WTC11 (cell line): ENCODE results near the gene OCA2. TPM values are rescaled to one million over a fixed set of nuclear protein-coding genes. Genes with fewer than 3 reads are reported as not detected.

Experiments
- ATAC-seq: fragments of 200-7000 bp; cut with Tn5 transposase; 2 replicates; pipeline ENCODE4 v1.10.0; 2021; ENCODE audit warnings: mild to moderate bottlenecking, moderate library complexity
- CTCF ChIA-PET: fragments of 300-600 bp; sonication (Branson Sonifier 250); formaldehyde crosslinking; loops from one replicate; lab custom pipeline; 2021; ENCODE audit warnings: antibody characterized with exemption; lab: Charles Lee
- POLR2A ChIA-PET: fragments of 350-600 bp; sonication (Branson Sonifier 250); formaldehyde crosslinking; loops from one replicate; lab custom pipeline; 2021; ENCODE audit warnings: antibody characterized with exemption; lab: Charles Lee
- DNase-seq: peaks from one replicate; pipeline ENCODE4 v3.0.0; 2021; ENCODE audit warnings: low spot score
- H3K27ac Mint-ChIP-seq: 2 replicates; pipeline ENCODE4 v1.8.0; 2021; ENCODE audit warnings: mixed read lengths
- H3K27me3 Mint-ChIP-seq: 2 replicates; pipeline ENCODE4 v1.8.0; 2021; ENCODE audit warnings: low read depth, mild to moderate bottlenecking, moderate library complexity, mixed read lengths
- H3K36me3 Mint-ChIP-seq: 2 replicates; pipeline ENCODE4 v1.8.0; 2021; ENCODE audit warnings: mixed read lengths
- H3K4me1 Mint-ChIP-seq: 2 replicates; pipeline ENCODE4 v1.8.0; 2022; ENCODE audit warnings: mixed read lengths
- H3K4me3 Mint-ChIP-seq: 2 replicates; pipeline ENCODE4 v1.8.0; 2021; ENCODE audit warnings: mild to moderate bottlenecking, moderate library complexity, mixed read lengths
- H3K9me3 Mint-ChIP-seq: 2 replicates; pipeline ENCODE4 v1.8.0; 2021; ENCODE audit warnings: mixed read lengths
- ELF4 ChIP-seq: sonication (generic); formaldehyde crosslinking; IDR thresholded peaks from 2 replicates; pipeline ENCODE4 v1.8.1; 2022; ENCODE audit warnings: low read depth, mild to moderate bottlenecking, moderate library complexity, missing genetic modification reagents
- FOXJ3 ChIP-seq: sonication (generic); formaldehyde crosslinking; IDR thresholded peaks from 2 replicates; pipeline ENCODE4 v1.9.0; 2021; ENCODE audit warnings: missing genetic modification reagents, mild to moderate bottlenecking, borderline replicate concordance
- FOXP4 ChIP-seq: sonication (generic); formaldehyde crosslinking; IDR thresholded peaks from 2 replicates; pipeline ENCODE4 v1.8.0; 2022; ENCODE audit warnings: mild to moderate bottlenecking, missing genetic modification reagents
- GABPB1 ChIP-seq: sonication (generic); formaldehyde crosslinking; IDR thresholded peaks from 2 replicates; pipeline ENCODE4 v1.8.1; 2023; ENCODE audit warnings: mild to moderate bottlenecking, missing genetic modification reagents
- JUN ChIP-seq: sonication (generic); formaldehyde crosslinking; IDR thresholded peaks from 2 replicates; pipeline ENCODE4 v1.8.0; 2023; ENCODE audit warnings: mild to moderate bottlenecking, missing genetic modification reagents
- MYBL2 ChIP-seq: sonication (generic); formaldehyde crosslinking; IDR thresholded peaks from 2 replicates; pipeline ENCODE4 v1.8.1; 2023; ENCODE audit warnings: mild to moderate bottlenecking, moderate library complexity, missing genetic modification reagents
- PRRX2 ChIP-seq: fragments of 250-450 bp; sonication (Bioruptor Pico); IDR thresholded peaks from 2 replicates; pipeline ENCODE4 v1.8.0; 2021; ENCODE audit warnings: mild to moderate bottlenecking
- SMAD4 ChIP-seq: sonication (generic); formaldehyde crosslinking; IDR thresholded peaks from 2 replicates; pipeline ENCODE4 v1.8.0; 2022; ENCODE audit warnings: mild to moderate bottlenecking, missing genetic modification reagents
- TCF7 ChIP-seq: sonication (generic); formaldehyde crosslinking; IDR thresholded peaks from 2 replicates; pipeline ENCODE4 v1.8.0; 2022; ENCODE audit warnings: mild to moderate bottlenecking, low read depth, missing genetic modification reagents, moderate library complexity
- TP53 ChIP-seq: sonication (generic); formaldehyde crosslinking; IDR thresholded peaks from 2 replicates; pipeline ENCODE4 v1.8.1; 2023; ENCODE audit warnings: mild to moderate bottlenecking, missing genetic modification reagents
- USF2 ChIP-seq: sonication (generic); formaldehyde crosslinking; IDR thresholded peaks from 2 replicates; pipeline ENCODE4 v1.8.1; 2023; ENCODE audit warnings: mild to moderate bottlenecking, missing genetic modification reagents, moderate library complexity
- ZBTB21 ChIP-seq: sonication (generic); formaldehyde crosslinking; IDR thresholded peaks from 2 replicates; pipeline ENCODE4 v1.8.1; 2023; ENCODE audit warnings: mild to moderate bottlenecking, missing genetic modification reagents, borderline replicate concordance
- ZNF263 ChIP-seq: sonication (generic); formaldehyde crosslinking; IDR thresholded peaks from 2 replicates; pipeline ENCODE4 v1.8.1; 2022; ENCODE audit warnings: low read depth, mild to moderate bottlenecking, moderate library complexity, missing genetic modification reagents
- ZNF423 ChIP-seq: fragments of 250-450 bp; sonication (Bioruptor Pico); IDR thresholded peaks from 2 replicates; pipeline ENCODE4 v2.1.2; 2022; ENCODE audit warnings: mild to moderate bottlenecking, moderate library complexity
- ZNF512 ChIP-seq: sonication (generic); formaldehyde crosslinking; IDR thresholded peaks from 2 replicates; pipeline ENCODE4 v1.8.1; 2022; ENCODE audit warnings: missing genetic modification reagents, borderline replicate concordance
- total RNA-seq: library from RNA; stranded (reverse); gene quantifications from 3 replicates; pipeline ENCODE4 v1.2.3, GENCODE V29; 2021
- TF ChIP-seq, protein P1 (sequence below): fragments of 250-450 bp; sonication (Bioruptor Pico); IDR thresholded peaks from 2 replicates; pipeline ENCODE4 v1.9.0; 2021; ENCODE audit warnings: moderate library complexity, mild to moderate bottlenecking, inconsistent platforms, borderline replicate concordance
- TF ChIP-seq, protein P2 (sequence below): fragments of 250-450 bp; sonication (Bioruptor Pico); IDR thresholded peaks from 2 replicates; pipeline ENCODE4 v1.9.0; 2021; ENCODE audit warnings: mild to moderate bottlenecking

OCA2 gene
- total RNA-seq, 1 experiment from 2014 or later = 0.39 TPM

- TF ChIP-seq, protein P1, sequence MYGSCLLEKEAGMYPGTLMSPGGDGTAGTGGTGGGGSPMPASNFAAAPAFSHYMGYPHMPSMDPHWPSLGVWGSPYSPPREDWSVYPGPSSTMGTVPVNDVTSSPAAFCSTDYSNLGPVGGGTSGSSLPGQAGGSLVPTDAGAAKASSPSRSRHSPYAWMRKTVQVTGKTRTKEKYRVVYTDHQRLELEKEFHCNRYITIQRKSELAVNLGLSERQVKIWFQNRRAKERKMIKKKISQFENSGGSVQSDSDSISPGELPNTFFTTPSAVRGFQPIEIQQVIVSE (CRISPR knock-in tag) = no peak
- TF ChIP-seq ZNF423 (CRISPR knock-in tag) (no peak), TCF7 (CRISPR knock-in tag) (no peak), FOXJ3 (no peak)
Measured at GRCh38 chr15:27983496-27983895, 115.6 kb downstream of the OCA2 start (continued).

GRCh38 chr15:27977696-27978095 lies 121.4 kb downstream of the OCA2 start:
- CTCF ChIA-PET = interaction anchor here (1.2 to 1.8 kb wide), 2 partner anchors 17 to 149 kb away, joined by 3 read pairs; no protein-coding TSS in a partner anchor
- ATAC-seq = no peak

DNA sequence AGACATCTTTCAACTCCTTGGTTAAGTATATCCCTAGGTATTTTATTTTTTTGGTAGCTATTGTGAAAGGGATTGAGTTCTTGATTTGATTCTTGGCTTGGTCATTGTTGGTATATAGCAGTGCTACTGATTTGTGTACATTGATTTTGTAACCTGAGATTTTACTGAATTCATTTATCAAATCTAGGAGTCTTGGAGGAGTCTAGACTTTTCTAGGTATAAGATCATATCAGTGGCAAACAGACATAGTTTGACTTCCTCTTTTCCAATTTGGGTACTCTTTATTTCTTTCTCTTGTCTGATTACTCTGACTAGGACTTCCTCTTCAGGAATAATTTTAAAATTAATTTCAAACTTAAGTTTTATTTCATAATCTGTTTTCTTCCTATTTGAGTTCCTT lies 125.2 kb downstream of the OCA2 start:
- CTCF ChIA-PET = no interaction called here
- DNase-seq (no peak), ATAC-seq (no peak)
- Mint-ChIP-seq H3K27me3 (no peaks in the 10 kb centered on the region), H3K27ac (no peak overlapping the region), H3K4me3 (no peak overlapping the region), H3K4me1 (no peaks in the 10 kb centered on the region), H3K36me3 (no peaks in the 10 kb centered on the region), H3K9me3 (peaks cover 29% of the 10 kb centered on the region)
- POLR2A ChIA-PET = no interaction called here
- TF ChIP-seq TP53 (CRISPR knock-in tag) (no peak), FOXJ3 (no peak), MYBL2 (no peak), USF2 (CRISPR knock-in tag) (no peak), SMAD4 (no peak), GABPB1 (no peak), JUN (no peak), ELF4 (CRISPR knock-in tag) (no peak), ZBTB21 (CRISPR knock-in tag) (no peak), PRRX2 (CRISPR knock-in tag) (no peak)
- TF ChIP-seq, protein P2, sequence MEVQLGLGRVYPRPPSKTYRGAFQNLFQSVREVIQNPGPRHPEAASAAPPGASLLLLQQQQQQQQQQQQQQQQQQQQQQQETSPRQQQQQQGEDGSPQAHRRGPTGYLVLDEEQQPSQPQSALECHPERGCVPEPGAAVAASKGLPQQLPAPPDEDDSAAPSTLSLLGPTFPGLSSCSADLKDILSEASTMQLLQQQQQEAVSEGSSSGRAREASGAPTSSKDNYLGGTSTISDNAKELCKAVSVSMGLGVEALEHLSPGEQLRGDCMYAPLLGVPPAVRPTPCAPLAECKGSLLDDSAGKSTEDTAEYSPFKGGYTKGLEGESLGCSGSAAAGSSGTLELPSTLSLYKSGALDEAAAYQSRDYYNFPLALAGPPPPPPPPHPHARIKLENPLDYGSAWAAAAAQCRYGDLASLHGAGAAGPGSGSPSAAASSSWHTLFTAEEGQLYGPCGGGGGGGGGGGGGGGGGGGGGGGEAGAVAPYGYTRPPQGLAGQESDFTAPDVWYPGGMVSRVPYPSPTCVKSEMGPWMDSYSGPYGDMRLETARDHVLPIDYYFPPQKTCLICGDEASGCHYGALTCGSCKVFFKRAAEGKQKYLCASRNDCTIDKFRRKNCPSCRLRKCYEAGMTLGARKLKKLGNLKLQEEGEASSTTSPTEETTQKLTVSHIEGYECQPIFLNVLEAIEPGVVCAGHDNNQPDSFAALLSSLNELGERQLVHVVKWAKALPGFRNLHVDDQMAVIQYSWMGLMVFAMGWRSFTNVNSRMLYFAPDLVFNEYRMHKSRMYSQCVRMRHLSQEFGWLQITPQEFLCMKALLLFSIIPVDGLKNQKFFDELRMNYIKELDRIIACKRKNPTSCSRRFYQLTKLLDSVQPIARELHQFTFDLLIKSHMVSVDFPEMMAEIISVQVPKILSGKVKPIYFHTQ (CRISPR knock-in tag) = no peak
- TF ChIP-seq, protein P1 (CRISPR knock-in tag) = no peak

More at GRCh38 chr15:27977696-27978095, 121.4 kb downstream of the OCA2 start:
- no peaks in the 10 kb centered on the region for H3K27me3 Mint-ChIP-seq
- TF ChIP-seq, protein P1 (CRISPR knock-in tag) = no peak
- TF ChIP-seq FOXP4 (no peak), ZNF512 (CRISPR knock-in tag) (no peak), GABPB1 (no peak), MYBL2 (no peak), JUN (no peak), ZNF263 (no peak)
- POLR2A ChIA-PET = no interaction called here
- peaks cover 9% of the 10 kb centered on the region for H3K9me3 Mint-ChIP-seq
- H3K4me1 Mint-ChIP-seq = no peaks in the 10 kb centered on the region
- H3K27ac Mint-ChIP-seq = no peak overlapping the region
- H3K36me3 Mint-ChIP-seq = no peaks in the 10 kb centered on the region
- no peak overlapping the region for H3K4me3 Mint-ChIP-seq
- no peak for DNase-seq
